NCI-H510A (cell line): ENCODE data around the gene GALNT13.

Source experiments
- DNase-seq: peaks from one replicate; lab custom pipeline; 2025; lab: John Stamatoyannopoulos, UW

The GALNT13 gene

GRCh38 chr2:154484338-154485099 lies 612.8 kb downstream of the GALNT13 start:
- DNase-seq: no peak

DNA sequence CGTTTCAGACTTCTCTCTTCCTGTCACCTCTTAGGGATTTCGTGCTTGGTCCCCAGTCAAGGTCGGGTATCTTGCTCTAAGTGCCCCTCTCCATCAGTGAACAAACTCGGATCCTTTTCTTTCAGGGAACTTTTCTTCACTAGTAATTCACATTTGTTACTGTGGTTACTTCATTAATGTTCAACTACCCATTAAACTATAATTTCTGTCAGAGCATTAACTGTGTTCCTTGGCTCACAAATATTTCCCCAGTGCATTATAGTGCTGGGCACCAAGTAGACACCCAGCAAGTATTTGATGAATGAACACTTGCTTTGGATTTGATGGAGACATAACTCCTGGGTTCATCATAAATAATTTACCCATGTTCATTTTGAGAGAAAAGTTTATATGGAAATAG lies 617.1 kb downstream of the GALNT13 start:
- DNase-seq: no peak

GRCh38 chr2:154489266-154489858 lies 617.6 kb downstream of the GALNT13 start:
- DNase-seq: no peak

GRCh38 chr2:154490530-154490929 lies 618.8 kb downstream of the GALNT13 start:
- DNase-seq: no peak

DNA sequence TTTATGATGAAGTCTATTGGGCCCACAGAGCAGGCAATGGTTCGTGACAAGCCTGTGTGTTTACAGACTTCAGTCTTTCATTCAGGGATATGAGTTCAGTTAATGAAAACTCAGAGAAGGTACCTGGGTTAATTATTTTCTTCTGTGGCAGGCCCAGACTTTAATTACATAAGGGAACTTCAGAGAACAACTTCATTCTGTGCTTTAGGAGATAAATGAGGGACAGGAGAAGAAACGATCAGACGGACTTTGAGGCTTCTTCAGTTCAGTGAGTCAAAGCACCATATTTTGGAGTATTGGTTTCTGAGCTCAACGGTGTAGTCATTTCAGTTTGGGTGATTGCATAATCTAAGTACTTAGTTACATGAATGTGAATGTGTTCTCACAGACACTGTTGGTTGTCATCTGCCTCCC lies 623.7 kb downstream of the GALNT13 start:
- no peak for DNase-seq

DNA sequence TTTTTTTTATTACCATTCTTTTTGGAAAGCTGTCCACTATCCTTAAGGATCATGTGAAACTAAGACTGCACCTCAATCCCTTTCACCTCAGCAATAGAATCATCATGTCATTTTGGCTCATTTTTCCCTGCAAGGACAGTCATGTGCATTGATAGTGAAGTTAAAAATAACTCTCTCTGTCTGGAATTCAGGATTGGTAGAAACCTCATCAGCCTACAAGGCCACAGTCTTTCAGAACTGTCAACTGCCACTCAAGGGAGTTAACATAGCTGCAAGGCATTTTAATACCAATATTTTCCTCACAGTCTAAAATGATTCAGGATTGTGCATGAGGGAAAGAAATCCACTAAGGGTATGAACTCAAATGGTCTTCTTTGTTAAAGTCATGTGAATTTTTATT lies 625.3 kb downstream of the GALNT13 start:
- no peak for DNase-seq
